ENCODE measurements around the gene AKAP5.

Gene AKAP5

GRCh38 chr14:64422005-64422404, 43.3 kb upstream of the AKAP5 start:
- in situ Hi-C loops (cut with MboI; ENCODE audit: low pct_unique_long_range_greater_than_20kb, low sequenced_read_pairs, unreplicated experiment) = no loop called here
- no peak for TF ChIP-seq CTCF (IDR thresholded peaks at IDR 0.05; ENCODE audit: extremely low read depth, insufficient read depth, missing control alignments)
- no peak for DNase-seq (ENCODE audit: low spot score)

GRCh38 chr14:64422756-64423155, 42.5 kb upstream of the AKAP5 start:
- in situ Hi-C loops (cut with MboI; ENCODE audit: low pct_unique_long_range_greater_than_20kb, low sequenced_read_pairs, unreplicated experiment) = no loop called here
- no peak for TF ChIP-seq CTCF (IDR thresholded peaks at IDR 0.05; ENCODE audit: extremely low read depth, insufficient read depth, missing control alignments)
- no peak for DNase-seq (ENCODE audit: low spot score)

GRCh38 chr14:64423987-64424386, 41.3 kb upstream of the AKAP5 start:
- DNase-seq (ENCODE audit: low spot score) = no peak
- in situ Hi-C loops (cut with MboI; ENCODE audit: low pct_unique_long_range_greater_than_20kb, low sequenced_read_pairs, unreplicated experiment) = no loop called here
- no peak for TF ChIP-seq CTCF (IDR thresholded peaks at IDR 0.05; ENCODE audit: extremely low read depth, insufficient read depth, missing control alignments)

- in situ Hi-C loops (cut with MboI; ENCODE audit: low pct_unique_long_range_greater_than_20kb, low sequenced_read_pairs, unreplicated experiment) = no loop called here
- no peak for TF ChIP-seq CTCF (IDR thresholded peaks at IDR 0.05; ENCODE audit: extremely low read depth, insufficient read depth, missing control alignments)
- DNase-seq (ENCODE audit: low spot score) = no peak
Measured at GRCh38 chr14:64434528-64434927, 30.8 kb upstream of the AKAP5 start.

- DNase-seq (ENCODE audit: low spot score) = no peak
- in situ Hi-C loops (cut with MboI; ENCODE audit: low pct_unique_long_range_greater_than_20kb, low sequenced_read_pairs, unreplicated experiment) = no loop called here
- no peak for TF ChIP-seq CTCF (IDR thresholded peaks at IDR 0.05; ENCODE audit: extremely low read depth, insufficient read depth, missing control alignments)
Measured at GRCh38 chr14:64438181-64438841, 27.0 kb upstream of the AKAP5 start.

GRCh38 chr14:64439141-64439540, 26.2 kb upstream of the AKAP5 start:
- in situ Hi-C loops (cut with MboI; ENCODE audit: low pct_unique_long_range_greater_than_20kb, low sequenced_read_pairs, unreplicated experiment) = no loop called here
- no peak for TF ChIP-seq CTCF (IDR thresholded peaks at IDR 0.05; ENCODE audit: extremely low read depth, insufficient read depth, missing control alignments)
- DNase-seq (ENCODE audit: low spot score) = no peak

Data from GM13977 (cell line).